Erythroblast (primary cell): ENCODE results near the gene MACROD2.

Source experiments
- GATA1 ChIP-seq: IDR thresholded peaks from 2 replicates; pipeline ENCODE4 v1.6.1; 2011; ENCODE audit warnings: low read depth, mild to moderate bottlenecking, control low read depth, low read length, moderate library complexity
- POLR2A ChIP-seq: IDR thresholded peaks from 2 replicates; pipeline ENCODE4 v1.6.1; 2011; ENCODE audit warnings: mild to moderate bottlenecking, low read length

- no peak for TF ChIP-seq POLR2A
- TF ChIP-seq GATA1 = no peak
Measured at GRCh38 chr20:15240801-15241200, 1245.5 kb downstream of the MACROD2 start.
